ENCODE results near the gene TTC14.

- TF ChIP-seq EP300 (IDR thresholded peaks at IDR 0.05; ENCODE audit: low read depth) (no peak), CTCF (IDR thresholded peaks at IDR 0.05) (no peak)
These were observed 10.4 kb downstream of the TTC14 start for GRCh38 chr3:180612364-180612763.
